GM19023 (cell line): ENCODE results near the gene SLC4A1AP.

Source experiments
- ATAC-seq: cut with Tn5 transposase; IDR thresholded peaks from one replicate; pipeline ENCODE4 v1.9.1; 2021; ENCODE audit warnings: mild to moderate bottlenecking, moderate library complexity; ENCODE audit not compliant: unreplicated experiment

Gene SLC4A1AP

DNA sequence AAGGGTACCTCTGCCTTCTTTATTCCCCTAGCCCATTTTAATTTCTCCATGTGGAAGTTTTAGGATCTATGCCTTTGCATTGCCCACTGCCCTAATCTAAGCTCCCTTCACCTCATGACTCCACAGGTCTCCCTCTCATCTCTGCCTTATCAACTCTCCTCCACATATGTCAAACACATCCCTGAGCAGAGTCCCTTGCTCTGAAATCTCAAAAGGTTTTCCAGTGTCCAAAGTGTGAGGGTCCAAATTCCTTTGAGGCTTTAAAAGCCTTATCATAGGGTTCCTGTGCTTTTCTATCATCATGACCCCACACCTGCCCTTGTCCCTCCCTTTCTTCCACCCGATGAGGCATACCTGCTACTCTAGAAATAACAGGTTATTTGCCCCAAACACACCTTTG is 38.6 kb downstream of the SLC4A1AP start:
- ATAC-seq: no peak

- no peak for ATAC-seq
These were observed 40.1 kb downstream of the SLC4A1AP start for GRCh38 chr2:27703638-27704341.

DNA sequence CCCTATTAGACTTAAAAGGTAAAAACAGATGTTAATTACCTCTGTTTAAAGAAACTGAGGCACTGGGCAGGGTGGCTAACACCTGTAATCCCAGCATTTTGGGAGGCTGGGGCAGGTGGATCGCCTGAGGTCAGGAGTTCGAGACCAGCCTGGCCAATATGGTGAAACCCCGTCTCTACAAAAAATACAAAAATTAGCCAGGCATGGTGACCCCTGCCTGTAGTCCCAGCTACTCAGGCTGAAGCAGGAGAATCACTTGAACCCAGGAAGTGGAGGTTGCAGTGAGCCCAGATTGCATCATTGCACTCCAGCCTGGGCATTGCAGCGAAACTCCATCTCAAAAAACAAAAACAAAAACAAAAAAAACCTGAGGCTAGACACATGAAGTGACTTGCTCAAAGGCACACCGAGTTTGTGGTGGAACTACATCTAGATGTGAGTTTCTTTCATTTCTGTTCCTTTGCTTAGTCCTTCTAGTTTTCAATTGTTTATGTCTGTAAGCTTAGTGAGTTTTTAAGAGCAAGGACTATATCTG is 40.7 kb downstream of the SLC4A1AP start:
- no peak for ATAC-seq

DNA sequence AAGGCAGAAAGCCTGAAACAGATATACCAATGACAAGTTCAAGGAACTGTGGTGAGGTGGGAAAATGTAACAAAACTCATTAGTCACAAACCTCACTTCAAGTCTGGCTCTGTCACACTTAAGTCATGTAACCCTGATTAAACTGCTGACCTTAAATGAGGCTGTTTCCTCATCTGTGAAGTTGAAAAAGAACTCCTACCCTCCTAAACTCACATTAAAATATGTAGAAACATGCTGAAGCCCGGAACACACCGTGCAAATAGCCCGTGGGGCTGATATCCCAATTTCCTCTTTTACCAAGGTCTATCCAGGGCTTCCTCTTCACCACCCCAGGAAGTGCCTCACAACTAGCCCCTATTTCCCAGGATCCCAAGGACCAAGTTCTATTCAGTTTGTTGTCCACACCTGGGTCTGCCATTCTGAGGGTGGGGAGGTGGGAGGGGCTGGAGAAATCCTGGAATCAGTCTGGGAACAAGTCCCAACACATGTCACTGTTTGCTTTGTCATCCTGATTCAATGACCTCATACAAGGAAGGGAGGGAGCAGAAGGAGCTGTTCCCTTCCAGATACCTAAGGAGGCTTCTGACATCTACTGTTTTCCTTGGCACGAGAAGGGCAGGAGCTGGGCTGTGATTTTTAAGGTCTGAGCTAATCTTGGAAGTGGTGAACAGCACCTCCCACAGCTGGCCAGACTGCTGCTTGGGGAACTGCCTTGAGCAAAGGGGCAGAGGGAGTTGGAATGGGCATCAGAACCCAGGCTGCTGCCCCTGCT is 42.3 kb downstream of the SLC4A1AP start:
- no peak for ATAC-seq

GRCh38 chr2:27707462-27708256 is 44.0 kb downstream of the SLC4A1AP start:
- no peak for ATAC-seq

- no peak for ATAC-seq
These were observed 44.6 kb downstream of the SLC4A1AP start for GRCh38 chr2:27708257-27708654.

DNA sequence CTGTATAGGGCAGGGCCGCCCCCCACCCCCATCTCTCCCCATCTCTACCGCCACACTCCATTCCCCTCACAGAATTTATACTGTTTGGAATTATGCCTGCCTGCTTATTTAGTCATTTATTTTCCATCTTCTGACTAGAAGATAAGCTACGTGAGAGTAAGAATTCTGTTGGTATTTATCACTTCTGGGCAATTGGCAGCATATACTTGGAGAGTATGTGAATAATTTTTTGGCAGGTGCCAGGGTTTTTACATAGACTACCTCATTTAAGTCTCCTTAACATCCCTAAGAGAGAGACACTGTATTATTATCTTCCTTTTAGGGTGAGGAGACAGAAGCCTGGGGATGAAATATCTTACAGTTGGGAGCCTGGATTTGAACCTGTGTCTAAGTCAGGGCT is 45.0 kb downstream of the SLC4A1AP start:
- no peak for ATAC-seq

- no peak for ATAC-seq
These were observed 45.6 kb downstream of the SLC4A1AP start for GRCh38 chr2:27709326-27709725.

- ATAC-seq: no peak
These were observed 46.4 kb downstream of the SLC4A1AP start for GRCh38 chr2:27709960-27710575.

DNA sequence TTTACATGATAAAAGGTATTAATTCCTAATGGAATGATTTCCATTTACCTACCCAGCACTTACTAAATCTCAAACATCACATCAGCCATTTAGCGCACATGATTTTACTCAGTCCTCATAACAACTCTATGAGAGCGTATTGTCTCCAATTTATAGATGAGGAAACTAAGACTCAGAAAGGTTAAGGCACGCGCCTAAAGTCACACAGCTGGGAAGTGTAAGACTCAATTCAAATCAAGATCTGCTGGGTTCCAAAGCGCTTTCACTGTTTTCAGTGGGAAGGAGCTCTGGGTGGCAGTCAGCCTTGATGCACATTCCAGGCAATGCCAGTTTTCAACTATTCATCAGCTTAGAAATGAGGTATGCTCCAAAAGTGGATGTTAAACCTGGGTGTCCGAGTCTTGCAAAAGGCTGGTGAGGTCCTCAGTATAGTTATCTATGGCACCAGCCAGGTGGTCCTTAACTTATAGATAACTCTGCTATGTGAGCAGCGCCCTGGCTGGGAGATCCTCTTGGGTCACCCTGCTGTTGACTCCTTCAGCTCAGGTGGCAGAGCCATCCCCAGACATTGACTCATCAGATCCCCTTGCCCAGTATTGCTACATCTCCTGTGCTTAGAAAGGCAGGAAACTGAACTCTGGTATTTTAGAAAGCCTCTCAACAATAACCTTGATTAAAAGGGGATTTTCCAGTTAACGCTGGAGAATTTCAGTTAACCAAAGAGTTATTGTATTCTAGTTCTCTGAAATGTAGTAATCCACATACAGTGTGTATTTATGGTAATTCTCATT is 47.1 kb downstream of the SLC4A1AP start:
- no peak for ATAC-seq

DNA sequence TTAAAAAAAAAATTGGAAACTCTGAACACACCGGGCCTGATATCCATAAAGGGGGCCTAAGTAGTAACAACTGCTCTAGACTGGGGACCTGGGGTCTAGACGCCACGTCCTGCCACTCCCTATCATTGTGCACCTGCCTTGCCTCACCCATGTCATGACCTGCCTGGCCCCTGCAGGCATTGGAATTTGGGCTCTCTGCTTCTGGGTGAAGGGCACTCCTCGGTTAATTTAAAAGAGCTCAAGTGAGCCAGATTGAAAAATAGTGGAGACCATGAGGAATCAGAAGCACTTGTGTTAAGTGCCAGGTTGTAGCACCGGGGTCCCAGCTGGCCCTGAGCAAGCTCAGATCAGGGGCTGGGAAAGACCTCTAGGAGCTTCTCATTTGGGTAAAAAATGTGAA is 48.1 kb downstream of the SLC4A1AP start:
- no peak for ATAC-seq

DNA sequence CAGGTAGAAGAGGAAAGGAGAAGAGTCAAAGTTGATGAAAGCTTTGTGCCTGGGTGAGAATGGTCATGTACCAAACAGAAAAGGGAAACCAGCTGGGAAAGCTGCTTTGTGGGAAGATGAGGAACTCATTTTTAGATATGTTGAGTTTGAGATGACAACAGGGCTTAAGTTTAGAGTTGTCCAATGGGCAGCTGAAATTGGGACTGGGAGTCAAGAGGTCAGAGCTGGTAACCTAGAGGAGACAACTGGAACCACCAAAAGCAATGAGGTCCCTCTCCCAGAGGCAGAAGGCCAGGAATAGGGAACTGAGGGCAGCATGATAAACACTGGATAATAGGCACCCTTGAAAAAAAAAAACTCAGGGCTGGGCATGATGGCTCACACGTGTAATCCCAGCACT is 48.8 kb downstream of the SLC4A1AP start:
- ATAC-seq: no peak

DNA sequence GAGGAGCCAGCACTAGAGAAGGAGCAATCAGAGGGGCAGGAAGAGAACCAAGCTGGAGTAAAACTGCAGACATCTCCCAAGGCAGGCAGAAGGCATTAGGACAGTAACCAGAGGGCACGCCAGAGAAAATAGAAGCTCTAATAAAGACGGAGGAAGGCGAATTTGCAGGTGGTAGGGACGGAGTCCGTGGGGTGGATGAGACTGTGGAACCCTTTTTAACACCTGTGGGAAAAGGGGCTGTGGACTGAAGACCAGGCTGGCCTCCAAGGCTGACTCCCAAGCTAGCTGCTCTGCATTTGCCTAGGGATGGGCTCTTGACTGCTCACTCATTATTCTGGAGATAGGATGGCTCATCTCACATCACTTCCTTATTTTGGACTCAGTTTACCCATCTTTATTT is 49.5 kb downstream of the SLC4A1AP start:
- no peak for ATAC-seq

GRCh38 chr2:27714053-27714452 is 50.4 kb downstream of the SLC4A1AP start:
- no peak for ATAC-seq

DNA sequence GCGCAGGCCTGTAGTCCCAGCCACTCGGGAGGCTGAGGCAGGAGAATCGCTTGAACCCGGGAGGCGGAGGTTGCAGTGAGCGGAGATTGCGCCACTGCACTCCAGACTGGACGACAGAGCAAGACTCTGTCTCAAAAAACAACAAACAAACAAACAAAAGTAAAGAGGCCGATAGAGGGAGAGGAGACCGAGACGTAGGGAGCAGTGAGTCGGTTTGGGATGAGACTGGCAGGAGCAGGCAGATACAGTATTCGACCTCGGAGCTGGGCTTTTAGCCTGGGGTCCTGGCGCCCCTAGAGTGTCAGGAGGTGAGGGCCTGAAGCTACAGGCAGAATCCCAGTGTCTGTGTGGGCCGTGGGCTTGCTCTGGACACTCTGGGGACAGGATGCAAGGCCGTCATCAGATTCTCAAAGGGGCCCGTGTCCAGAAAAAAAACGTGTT is 51.2 kb downstream of the SLC4A1AP start:
- ATAC-seq: no peak

DNA sequence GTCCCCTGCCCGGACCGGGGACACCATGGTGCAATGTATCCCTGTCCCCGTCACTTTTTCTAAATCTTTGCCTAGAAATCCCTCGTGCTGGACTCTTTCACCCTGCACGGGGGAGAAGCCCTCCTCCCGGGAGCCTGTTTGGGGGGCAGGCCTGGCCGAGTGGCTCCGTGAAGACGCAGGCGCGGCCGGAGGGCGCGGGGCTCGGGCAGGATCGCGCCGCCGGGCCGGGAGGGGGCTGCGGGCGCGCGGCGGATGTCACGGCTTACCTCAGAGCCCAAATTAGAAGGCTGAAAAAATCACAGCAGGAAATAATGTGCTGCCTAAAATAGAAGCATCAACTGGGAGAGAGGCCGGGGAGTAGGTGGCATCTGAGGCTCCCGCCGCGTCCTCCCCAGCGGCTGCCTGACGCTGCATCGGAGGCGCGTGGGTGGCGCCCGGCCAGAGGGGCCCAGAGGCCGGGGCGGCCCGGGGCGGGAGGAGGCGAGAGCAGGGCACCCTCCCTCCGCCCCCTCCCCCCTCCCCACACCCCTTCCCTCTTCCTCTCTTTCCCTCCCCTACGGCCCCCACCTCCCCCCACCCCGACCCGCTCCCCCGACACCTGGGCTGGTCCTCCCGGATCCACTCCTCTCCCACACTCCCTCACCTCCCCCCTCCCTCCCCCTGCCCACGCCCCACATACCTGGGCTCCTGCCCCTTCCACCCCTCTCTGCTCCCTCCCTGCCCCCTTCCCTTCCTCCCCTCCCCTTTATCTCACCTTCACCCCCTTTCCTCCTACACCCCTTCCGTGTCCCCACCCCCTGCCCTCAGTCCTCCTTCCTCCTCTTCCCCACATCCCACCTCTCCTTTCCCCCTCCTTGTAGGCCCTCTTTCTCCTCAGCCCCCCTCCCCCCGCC is 51.9 kb downstream of the SLC4A1AP start:
- no peak for ATAC-seq

DNA sequence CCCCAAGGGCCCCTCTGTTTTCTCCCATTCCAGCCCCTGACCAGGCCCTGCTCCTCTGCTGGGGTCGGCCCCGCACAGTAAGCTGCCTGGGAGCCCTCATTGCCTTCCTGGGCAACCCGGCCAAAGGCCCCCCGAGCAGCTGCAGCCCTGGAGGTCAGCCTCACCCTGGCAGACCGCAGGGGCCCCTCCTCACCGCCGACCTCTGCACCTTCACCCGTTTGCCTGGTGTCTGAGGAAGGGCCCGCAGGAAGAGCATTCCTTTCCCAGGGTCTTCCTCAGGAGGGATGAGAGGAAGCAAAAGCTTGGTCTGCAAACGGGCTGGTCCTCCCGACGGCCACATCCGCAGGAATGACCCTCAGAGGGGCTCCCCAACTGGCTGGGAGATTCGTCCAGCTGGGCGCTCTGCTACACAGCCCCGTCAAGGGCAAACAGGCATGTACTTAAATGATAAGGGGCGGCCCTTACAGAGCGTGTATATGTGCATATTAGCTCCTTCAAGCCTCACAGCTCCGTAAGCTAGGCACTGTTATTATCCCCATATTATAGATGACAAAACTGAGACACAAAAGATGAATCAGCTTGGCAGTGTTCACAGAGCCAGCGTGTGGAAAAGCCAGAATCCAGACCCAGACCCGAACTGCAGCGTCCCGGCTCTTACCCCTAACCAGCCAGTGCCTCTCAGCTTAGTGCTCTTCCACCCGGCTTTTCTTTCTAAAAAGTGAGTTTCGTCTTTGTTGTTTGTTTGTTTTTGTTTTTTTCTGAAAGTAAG is 52.8 kb downstream of the SLC4A1AP start:
- no peak for ATAC-seq

DNA sequence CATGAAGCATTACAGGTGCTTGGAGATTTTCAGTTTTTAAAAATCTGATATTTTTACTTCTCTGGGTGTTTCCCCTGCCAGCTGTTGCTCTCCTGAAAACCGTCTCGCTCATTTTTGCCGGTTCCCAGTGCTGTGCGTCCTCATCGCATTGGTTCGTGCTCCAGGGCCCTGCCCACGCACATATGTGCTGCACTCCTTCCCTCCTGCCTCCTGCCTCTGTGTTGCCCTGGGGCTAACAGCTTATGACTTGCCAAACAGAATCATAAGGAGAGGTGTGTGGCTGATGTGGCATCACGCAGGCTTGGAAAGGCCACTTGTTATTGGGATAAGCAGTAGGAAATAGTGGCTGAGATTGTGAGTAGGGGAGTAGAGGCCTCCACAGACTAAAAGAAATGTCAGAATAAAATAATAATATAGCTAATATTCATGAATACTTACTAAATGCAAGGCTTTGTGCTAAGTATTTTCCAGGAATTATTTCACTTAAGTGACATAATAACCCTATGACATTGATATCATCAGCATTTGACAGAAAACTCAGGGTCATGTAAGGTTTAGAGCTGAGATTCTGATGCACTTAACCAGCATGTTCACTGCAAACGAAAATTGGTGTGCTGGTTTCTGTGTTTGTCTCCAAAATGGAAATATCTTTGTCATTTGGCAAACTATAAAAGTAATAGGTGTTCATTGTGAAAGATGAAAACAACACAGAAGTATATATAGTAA is 53.5 kb downstream of the SLC4A1AP start:
- ATAC-seq: no peak
